ENCODE data around the gene L1CAM.

Gene L1CAM

GRCh38 chrX:153862369-153863250, 23.4 kb downstream of the L1CAM start:
- DNase-seq, result no peak

GRCh38 chrX:153861733-153862310, 24.2 kb downstream of the L1CAM start:
- DNase-seq, result no peak

- no peak for DNase-seq
Observed at GRCh38 chrX:153861151-153861550, 24.8 kb downstream of the L1CAM start.

GRCh38 chrX:153857348-153857903, 28.5 kb downstream of the L1CAM start:
- no peak for DNase-seq

DNA sequence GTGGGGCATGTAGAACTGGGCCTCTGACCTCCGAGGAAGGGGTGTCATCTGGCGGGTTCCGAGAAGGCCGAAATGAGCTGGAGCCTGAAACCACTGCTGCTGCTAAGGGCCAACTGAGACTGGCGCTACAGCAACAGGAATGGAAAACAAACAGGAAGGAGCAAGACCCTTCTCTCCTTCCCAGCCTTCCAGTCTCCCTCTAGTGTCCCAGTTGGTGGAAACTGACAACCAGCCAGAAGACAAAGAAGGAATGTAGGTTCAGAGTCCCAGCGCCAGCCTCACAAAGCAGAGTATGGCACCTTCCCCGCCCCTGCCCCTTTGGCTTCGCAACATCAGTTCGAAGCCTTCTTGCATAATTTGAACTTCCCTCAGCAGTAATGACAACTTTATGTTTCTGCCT, 31.3 kb downstream of the L1CAM start:
- no peak for DNase-seq

DNA sequence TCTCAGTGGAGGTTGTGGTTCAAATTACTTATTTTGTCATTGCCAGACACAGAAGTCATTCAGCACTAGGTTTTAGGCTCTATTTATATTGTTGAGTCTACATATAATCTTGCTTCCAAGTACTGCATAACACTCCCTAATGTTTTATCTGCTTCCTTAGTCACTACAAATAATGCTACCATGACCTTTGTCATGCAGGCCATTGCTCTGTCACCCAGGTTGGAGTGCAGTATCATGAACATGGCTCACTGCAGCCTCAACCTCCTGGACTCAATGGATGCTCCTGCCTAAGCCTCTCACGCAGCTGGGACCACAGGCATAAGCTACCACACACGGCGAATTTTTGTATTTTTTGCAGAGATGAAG, 32.1 kb downstream of the L1CAM start:
- DNase-seq, result no peak

GRCh38 chrX:153853180-153853901, 32.6 kb downstream of the L1CAM start:
- no peak for DNase-seq

DNA sequence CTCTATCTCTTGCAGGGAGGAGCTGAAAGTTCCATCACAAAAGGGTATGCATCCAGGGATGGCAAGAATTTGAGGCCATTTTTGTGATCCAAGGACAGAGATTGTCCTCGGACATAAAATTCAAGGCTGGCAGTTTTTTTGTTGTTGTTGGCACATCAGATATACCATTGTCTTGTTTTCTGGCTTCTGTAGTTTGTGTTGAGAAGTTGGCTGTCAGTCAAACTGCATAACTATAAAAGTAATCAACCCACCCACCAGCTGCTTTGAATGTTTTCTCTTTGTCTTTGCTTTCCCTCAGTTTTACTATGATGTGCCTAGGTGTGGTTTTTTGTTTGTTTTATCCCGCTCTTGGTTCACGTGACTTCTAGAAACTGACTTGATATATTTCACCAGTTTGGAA, 34.0 kb downstream of the L1CAM start:
- DNase-seq, result no peak

DNA sequence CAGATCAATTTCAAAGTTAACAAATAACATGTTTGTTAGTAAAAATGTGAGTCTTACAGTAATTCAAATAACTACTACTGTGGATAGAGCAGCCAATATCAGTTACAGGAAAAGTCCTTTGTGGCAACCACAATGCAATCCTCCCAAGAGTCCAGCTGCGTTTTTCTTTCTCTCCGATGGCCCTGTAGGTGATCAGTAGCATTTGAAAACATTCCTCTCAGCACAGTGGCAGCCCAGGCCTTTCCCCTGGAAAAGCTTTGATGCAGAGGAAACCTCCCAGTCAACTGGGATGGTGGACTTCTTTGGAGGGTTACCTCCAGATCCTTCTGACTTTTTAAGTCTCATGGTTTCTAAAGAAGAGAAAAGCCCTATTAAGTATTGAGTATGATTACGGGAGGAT, 37.6 kb downstream of the L1CAM start:
- DNase-seq, result no peak

- DNase-seq, result no peak
Observed at GRCh38 chrX:153845842-153846241, 40.1 kb downstream of the L1CAM start.

- no peak for DNase-seq
Observed at GRCh38 chrX:153845195-153845594, 40.8 kb downstream of the L1CAM start.

DNA sequence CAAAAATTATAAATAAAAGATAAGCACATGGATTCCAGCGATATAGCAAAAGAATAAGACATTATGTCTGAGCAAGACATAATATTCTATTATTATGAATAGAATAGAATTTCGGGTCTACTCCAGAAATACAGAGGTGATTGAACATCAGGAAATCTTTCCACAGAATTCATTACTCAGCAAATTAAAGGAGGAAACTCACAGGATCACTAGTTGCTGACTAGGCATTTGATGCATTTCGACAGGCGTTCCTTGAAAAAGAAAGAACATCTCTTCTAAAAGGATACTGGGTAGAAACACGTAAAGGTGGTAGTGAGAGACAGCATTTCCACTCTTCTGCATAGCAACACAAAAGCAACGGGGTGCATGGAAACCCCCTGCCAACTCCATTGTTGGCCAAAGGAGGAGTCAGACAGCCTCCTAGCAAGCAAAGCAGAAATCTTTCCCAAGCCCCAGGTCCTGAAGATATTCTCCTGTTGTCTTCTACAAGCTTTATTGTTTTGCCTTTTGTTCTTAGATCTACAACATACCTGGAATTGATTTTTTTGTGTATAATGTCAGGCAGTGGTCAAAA, 41.4 kb downstream of the L1CAM start:
- no peak for DNase-seq

DNA sequence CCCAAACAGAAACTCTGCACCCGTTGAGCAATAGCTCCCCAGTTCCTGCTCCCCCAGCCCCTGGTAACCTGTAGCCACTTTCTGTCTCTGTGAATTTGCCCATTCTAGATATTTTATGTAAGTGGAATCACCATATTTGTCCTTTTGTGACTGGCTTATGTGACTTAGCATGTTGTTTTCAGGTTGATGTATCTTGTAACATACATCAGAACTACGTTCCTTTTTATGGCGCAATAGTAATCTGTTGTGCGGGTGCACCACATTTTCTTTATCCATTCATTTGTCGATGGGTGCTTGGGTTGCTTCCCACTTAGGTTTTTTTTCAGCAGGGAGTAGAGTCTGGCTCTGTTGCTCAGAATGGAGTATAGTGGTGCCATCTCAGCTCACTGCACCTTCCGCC, 49.1 kb downstream of the L1CAM start:
- no peak for DNase-seq

DNA sequence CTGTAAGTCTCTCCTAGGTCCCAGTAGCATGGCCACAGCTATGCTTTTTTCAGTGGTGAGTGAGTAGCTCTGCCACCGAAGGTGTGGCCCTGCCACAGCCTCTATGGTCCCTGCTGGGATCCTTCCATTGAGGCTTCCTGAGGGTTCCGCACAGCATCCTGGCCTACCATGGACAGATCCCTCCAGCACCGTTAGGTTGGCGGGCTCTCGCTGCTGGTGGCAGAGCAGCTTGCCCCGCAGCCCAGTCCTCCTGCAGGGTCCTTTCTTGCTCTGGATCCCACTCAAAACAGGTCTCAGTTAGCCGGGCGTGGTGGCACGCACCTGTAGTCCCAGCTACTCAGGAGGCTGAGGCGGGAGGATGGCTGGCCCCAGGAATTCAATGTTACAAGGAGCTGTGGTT, 53.2 kb downstream of the L1CAM start:
- no peak for DNase-seq

- no peak for DNase-seq
Observed at GRCh38 chrX:153831429-153832150, 54.4 kb downstream of the L1CAM start.

GRCh38 chrX:153830640-153831428, 55.1 kb downstream of the L1CAM start:
- DNase-seq, result no peak

DNA sequence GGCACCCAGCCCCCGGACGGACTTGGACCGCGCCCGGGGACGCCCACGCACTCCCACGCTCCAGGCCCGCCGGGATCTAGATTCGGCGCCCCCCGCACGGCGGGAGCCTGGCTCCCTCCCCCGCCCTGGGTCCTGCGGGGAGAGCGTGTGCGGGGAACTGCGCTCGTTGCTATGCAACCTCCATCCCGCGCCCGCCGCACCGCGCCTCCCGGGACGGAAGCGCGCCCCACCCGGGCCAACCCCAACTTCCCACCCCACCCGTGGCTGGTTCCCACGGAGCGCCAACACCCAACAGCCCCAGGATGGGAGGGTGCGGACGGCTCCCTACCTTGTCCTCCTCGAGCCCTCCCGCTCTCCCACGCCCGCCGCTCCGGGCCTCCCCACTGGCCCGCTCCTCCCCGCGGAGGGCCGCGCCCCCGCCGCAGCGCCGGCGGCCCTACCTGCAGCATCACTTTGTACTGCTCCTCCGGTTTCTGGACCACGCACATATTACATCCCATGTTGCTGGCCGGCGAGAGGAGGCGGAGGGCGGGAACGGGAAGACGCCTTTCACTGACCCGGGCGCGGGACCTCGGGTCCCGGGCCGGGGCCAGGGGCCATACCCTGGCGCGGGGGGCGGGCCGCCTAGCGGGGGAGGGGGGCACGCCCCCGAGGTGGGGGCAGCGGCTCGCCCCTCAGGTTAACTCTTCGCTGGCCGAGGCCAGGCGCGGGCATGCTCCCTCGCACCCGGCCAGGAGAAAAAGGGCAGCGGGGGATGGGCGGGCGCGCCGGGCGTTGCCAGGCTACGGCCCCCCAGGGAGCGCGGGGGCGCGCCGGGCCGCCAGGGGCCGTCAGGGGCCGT, 56.0 kb downstream of the L1CAM start, which contains the start of gene PDZD4:
Gene PDZD4, minus strand, starts transcription at position 746 of the 841 bp plus-strand sequence. Its CDS starts 246 bp downstream, at position 500.
- no peak for DNase-seq

- DNase-seq, result no peak
Observed at GRCh38 chrX:153829549-153829798, 56.5 kb downstream of the L1CAM start.

GRCh38 chrX:153828723-153829548, 57.0 kb downstream of the L1CAM start:
- no peak for DNase-seq

DNA sequence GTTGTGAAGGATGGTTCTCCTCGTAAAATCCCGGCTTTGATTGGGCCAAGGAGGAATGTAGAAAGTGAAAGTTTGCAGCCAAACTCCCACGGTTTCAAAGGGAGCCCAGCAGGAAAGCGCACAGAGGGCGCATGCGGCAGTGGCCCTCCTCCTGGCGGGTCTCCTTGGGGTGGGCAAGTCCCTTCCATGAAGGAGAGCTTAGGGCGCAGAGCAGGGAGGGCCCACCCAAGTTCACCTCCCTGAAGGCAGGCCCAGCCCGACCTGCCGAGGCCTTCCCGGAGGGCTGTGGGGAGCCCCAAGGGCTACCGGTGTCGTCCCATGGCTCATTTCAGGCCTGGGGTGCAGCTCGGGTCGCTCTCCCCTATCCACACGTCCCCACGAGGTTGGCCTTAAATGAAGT, 57.7 kb downstream of the L1CAM start:
- DNase-seq, result no peak

All from activated CD4-positive, alpha-beta T cell treated with anti-CD3 and anti-CD28 coated beads, Interleukin-2, Interleukin-6, amounts not matched to agents 100 ng/mL and 50 ng/mL, durations not matched to agents 16 hours and 8 hours (primary cell).